ENCODE data around the gene ARID4B. TPM values are rescaled to one million over a fixed set of nuclear protein-coding genes. Genes with fewer than 3 reads are reported as not detected.

ARID4B gene
- total RNA-seq, 1 experiment from 2014 or later, result 16.8 TPM

- Histone ChIP-seq H4K20me1 (ENCODE audit: low read length) (peaks cover 55% of the 10 kb centered on the region), H3K27me3 (ENCODE audit: low read length) (no peaks in the 10 kb centered on the region), H3K4me3 (ENCODE audit: low read length) (no peak overlapping the region), H2AFZ (ENCODE audit: low read length) (no peak overlapping the region), H3K4me1 (ENCODE audit: insufficient read depth, low read length) (no peaks in the 10 kb centered on the region), H3K36me3 (ENCODE audit: low read depth, low read length) (peaks cover 41% of the 10 kb centered on the region), H3K9ac (ENCODE audit: low read length) (no peak overlapping the region), H3K9me3 (ENCODE audit: low read length) (no peaks in the 10 kb centered on the region), H3K9me2 (replicated peaks; ENCODE audit: low read length) (no peaks in the 10 kb centered on the region), H3K27ac (ENCODE audit: low read length) (no peak overlapping the region), H3F3A (ENCODE audit: low read length, unreplicated experiment) (no peaks in the 10 kb centered on the region), H3K79me2 (ENCODE audit: low read length) (peaks cover 93% of the 10 kb centered on the region), H3K4me2 (ENCODE audit: low read length) (no peak overlapping the region)
- no TSS peak for BruUV-seq (replicated peaks)
- POLR2A ChIA-PET (ENCODE audit: unreplicated experiment), result interaction anchor here (0.6 kb wide), 1 partner anchor 511 kb away, joined by 3 read pairs; no protein-coding TSS in a partner anchor
- TF ChIP-seq EZH2 (IDR thresholded peaks at IDR 0.05; ENCODE audit: low read length, unreplicated experiment) (no peak), EZH2phosphoT487 (IDR thresholded peaks at IDR 0.05; ENCODE audit: borderline replicate concordance, low read length) (no peak), CTCF (conservative IDR thresholded peaks at IDR 0.05; ENCODE audit: low read depth, low read length) (no peak)
- CTCF ChIA-PET, result interaction anchor here (1.0 kb wide), 1 partner anchor 18 kb away, joined by 5 read pairs; no protein-coding TSS in a partner anchor
- DNase-seq (no peak), ATAC-seq (no peak)
- intact Hi-C loops (cut with micrococcal nuclease), result no loop called here
These were observed 205.6 kb downstream of the ARID4B start for GRCh38 chr1:235122348-235122747.

Small RNA genes lying within 50 kb of the gene (microRNA-seq; reads per million reads assigned to microRNA genes)
- not detected for gene MIR4753 (ENCODE audit: unreplicated experiment)

Other genes with a start within 250 kb of the ARID4B start
- 45.2 and 48.0 TPM in 2 replicates for gene TOMM20, start 199.3 kb downstream of the ARID4B start, total RNA-seq (2014; rRNA removed)
- 40.1 and 44.9 TPM in 2 replicates for gene RBM34, start 166.9 kb downstream of the ARID4B start, total RNA-seq (2014; rRNA removed)
- 9.3 and 17.4 TPM in 2 replicates for gene GGPS1, start 391 bp upstream of the ARID4B start, total RNA-seq (2014; rRNA removed)
- gene TBCE, start 39.2 kb upstream of the ARID4B start, total RNA-seq (2014; rRNA removed), result 31.8 and 41.0 TPM in 2 replicates
- gene B3GALNT2, start 176.3 kb upstream of the ARID4B start, total RNA-seq (2014; rRNA removed), result 26.4 and 27.3 TPM in 2 replicates